Fibroblast of skin of back (primary cell): ENCODE data around the gene VPS18.

ENCODE experiments used
- DNase-seq: peaks from one replicate; pipeline ENCODE4 v3.0.0-alpha.2; 2013

VPS18 gene

GRCh38 chr15:40921949-40922607, 27.8 kb downstream of the VPS18 start:
- DNase-seq = no peak

GRCh38 chr15:40922608-40923005, 28.4 kb downstream of the VPS18 start:
- no peak for DNase-seq

GRCh38 chr15:40923551-40923950, 29.3 kb downstream of the VPS18 start:
- no peak for DNase-seq

- no peak for DNase-seq
Measured at GRCh38 chr15:40925495-40925862, 31.2 kb downstream of the VPS18 start.

- DNase-seq = no peak
Measured at GRCh38 chr15:40925863-40926658, 31.8 kb downstream of the VPS18 start.

GRCh38 chr15:40926659-40927494, 32.6 kb downstream of the VPS18 start:
- no peak for DNase-seq

GRCh38 chr15:40927495-40927872, 33.2 kb downstream of the VPS18 start:
- DNase-seq = no peak

GRCh38 chr15:40927873-40928806, 33.9 kb downstream of the VPS18 start:
- no peak for DNase-seq

- DNase-seq = peak; percentile 43
Measured at GRCh38 chr15:40928821-40929659, 34.8 kb downstream of the VPS18 start, which contains the start of gene DLL4. Gene DLL4, plus strand, starts transcription at chr15:40929340. Its CDS starts 329 bp downstream, at chr15:40929669.

GRCh38 chr15:40929660-40930429, 35.6 kb downstream of the VPS18 start:
- peak; percentile 34 for DNase-seq

GRCh38 chr15:40930430-40931299, 36.4 kb downstream of the VPS18 start:
- DNase-seq = no peak

GRCh38 chr15:40931300-40932142, 37.3 kb downstream of the VPS18 start:
- no peak for DNase-seq

GRCh38 chr15:40932156-40932555, 37.9 kb downstream of the VPS18 start:
- no peak for DNase-seq

GRCh38 chr15:40932649-40933516, 38.6 kb downstream of the VPS18 start:
- no peak for DNase-seq

- DNase-seq = no peak
Measured at GRCh38 chr15:40933517-40933902, 39.3 kb downstream of the VPS18 start.

- DNase-seq = no peak
Measured at GRCh38 chr15:40934457-40934856, 40.2 kb downstream of the VPS18 start.

- no peak for DNase-seq
Measured at GRCh38 chr15:40936234-40936708, 42.0 kb downstream of the VPS18 start.
